GM12865 (cell line): ENCODE data around the gene CD6.

Experiments used
- DNase-seq: peaks from one replicate; pipeline ENCODE4 v3.0.0; 2010; ENCODE audit warnings: low read depth
- H3K4me3 ChIP-seq: 2 replicates; pipeline ENCODE4 v1.5.1; 2011; ENCODE audit warnings: mild to moderate bottlenecking, low read depth, low read length, control low read depth
- CTCF ChIP-seq: IDR thresholded peaks from 2 replicates; pipeline ENCODE4 v1.5.1; 2011; ENCODE audit warnings: low read length, control low read depth, low read depth, inconsistent platforms; ENCODE audit not compliant: insufficient read depth; ENCODE audit errors: missing control alignments

Gene CD6

GRCh38 chr11:60939855-60940254 is 31.6 kb upstream of the CD6 start:
- no peak overlapping the region for H3K4me3 ChIP-seq
- DNase-seq, result no peak
- TF ChIP-seq CTCF, result no peak

GRCh38 chr11:60941371-60942119 is 29.9 kb upstream of the CD6 start:
- TF ChIP-seq CTCF, result no peak
- no peak overlapping the region for H3K4me3 ChIP-seq
- no peak for DNase-seq

GRCh38 chr11:60942219-60942618 is 29.3 kb upstream of the CD6 start:
- no peak overlapping the region for H3K4me3 ChIP-seq
- no peak for TF ChIP-seq CTCF
- DNase-seq, result no peak

GRCh38 chr11:60942970-60943565 is 28.4 kb upstream of the CD6 start:
- H3K4me3 ChIP-seq, result no peak overlapping the region
- TF ChIP-seq CTCF, result no peak
- no peak for DNase-seq

- H3K4me3 ChIP-seq, result no peak overlapping the region
- TF ChIP-seq CTCF, result peak; percentile 48
- DNase-seq, result peak; percentile 59
These were observed 26.8 kb upstream of the CD6 start for GRCh38 chr11:60944490-60945294.

GRCh38 chr11:60945295-60945667 is 26.2 kb upstream of the CD6 start:
- TF ChIP-seq CTCF, result no peak
- H3K4me3 ChIP-seq, result no peak overlapping the region
- DNase-seq, result no peak
